ENCODE measurements around the gene NLRP6. TPM values are rescaled to one million over a fixed set of nuclear protein-coding genes. Genes with fewer than 3 reads are reported as not detected.
"Not testable (repeated sequence)": the region's sequence is repeated elsewhere in the genome, so short reads cannot be mapped to it uniquely, and the experiment has no call there.

Gene NLRP6
- total RNA-seq, 2 donors from 2014 or later = 0.26 to 1.2 TPM

DNA sequence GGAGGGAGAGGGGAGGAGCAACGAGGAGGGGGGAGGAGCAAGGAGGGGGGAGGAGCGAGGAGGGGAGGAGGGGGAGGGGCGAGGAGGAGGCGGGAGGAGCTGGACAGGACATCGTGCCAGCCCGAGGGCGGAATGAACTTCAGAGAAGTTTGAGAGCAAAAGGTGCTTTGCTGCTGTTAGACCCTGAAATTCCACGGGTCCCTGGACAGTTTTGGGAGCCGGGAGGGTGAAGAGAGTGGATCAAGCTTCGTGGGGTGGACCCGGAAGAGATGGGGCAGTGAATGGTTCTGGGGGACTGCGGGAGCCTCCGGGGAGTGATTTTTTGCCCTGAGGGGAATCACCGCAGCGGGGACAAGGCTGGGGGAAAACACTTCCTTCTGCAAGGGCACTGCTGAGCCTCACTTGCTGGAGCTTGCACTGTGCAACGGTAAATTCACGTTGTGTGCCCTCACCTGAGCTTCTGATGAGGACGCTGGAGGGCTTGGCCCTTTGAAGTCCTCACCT is 10.7 kb upstream of the NLRP6 start:
- H3K27ac Mint-ChIP-seq = peak overlapping the region; percentile 82 to 95
- H3K4me1 Mint-ChIP-seq (ENCODE audit: low read depth in 2 of 2) = peaks cover 26 to 33% of the 10 kb centered on the region in 2 donors
- no peaks in the 10 kb centered on the region for H3K9me3 Mint-ChIP-seq
- H3K36me3 Mint-ChIP-seq = no peaks in the 10 kb centered on the region
- no peaks in the 10 kb centered on the region for H3K27me3 Mint-ChIP-seq
- peak overlapping the region; percentile 94 for H3K4me3 Mint-ChIP-seq
- ATAC-seq (peak; percentile 42 to 65), DNase-seq (ENCODE audit: low spot score) (peak; percentile 73)

- ATAC-seq = peak; percentile 72 to 77
- H3K4me3 Mint-ChIP-seq = peak overlapping the region; percentile 94
These were observed 9.5 kb upstream of the NLRP6 start for GRCh38 chr11:268716-269145.

GRCh38 chr11:269146-269890 is 8.9 kb upstream of the NLRP6 start:
- Mint-ChIP-seq H3K4me3 (peak overlapping the region; percentile 94), H3K9me3 (no peaks in the 10 kb centered on the region)
- ATAC-seq = peak; percentile 70 to 85

More at GRCh38 chr11:268716-269145, 9.5 kb upstream of the NLRP6 start:
- H3K4me1 Mint-ChIP-seq (ENCODE audit: low read depth in 2 of 2) = peaks cover 26 to 33% of the 10 kb centered on the region in 2 donors
- H3K9me3 Mint-ChIP-seq, H3K36me3 Mint-ChIP-seq, H3K27me3 Mint-ChIP-seq: not testable (repeated sequence)
- H3K27ac Mint-ChIP-seq = peak overlapping the region; percentile 82 to 95
- peak; percentile 82 for DNase-seq (ENCODE audit: low spot score)

DNA sequence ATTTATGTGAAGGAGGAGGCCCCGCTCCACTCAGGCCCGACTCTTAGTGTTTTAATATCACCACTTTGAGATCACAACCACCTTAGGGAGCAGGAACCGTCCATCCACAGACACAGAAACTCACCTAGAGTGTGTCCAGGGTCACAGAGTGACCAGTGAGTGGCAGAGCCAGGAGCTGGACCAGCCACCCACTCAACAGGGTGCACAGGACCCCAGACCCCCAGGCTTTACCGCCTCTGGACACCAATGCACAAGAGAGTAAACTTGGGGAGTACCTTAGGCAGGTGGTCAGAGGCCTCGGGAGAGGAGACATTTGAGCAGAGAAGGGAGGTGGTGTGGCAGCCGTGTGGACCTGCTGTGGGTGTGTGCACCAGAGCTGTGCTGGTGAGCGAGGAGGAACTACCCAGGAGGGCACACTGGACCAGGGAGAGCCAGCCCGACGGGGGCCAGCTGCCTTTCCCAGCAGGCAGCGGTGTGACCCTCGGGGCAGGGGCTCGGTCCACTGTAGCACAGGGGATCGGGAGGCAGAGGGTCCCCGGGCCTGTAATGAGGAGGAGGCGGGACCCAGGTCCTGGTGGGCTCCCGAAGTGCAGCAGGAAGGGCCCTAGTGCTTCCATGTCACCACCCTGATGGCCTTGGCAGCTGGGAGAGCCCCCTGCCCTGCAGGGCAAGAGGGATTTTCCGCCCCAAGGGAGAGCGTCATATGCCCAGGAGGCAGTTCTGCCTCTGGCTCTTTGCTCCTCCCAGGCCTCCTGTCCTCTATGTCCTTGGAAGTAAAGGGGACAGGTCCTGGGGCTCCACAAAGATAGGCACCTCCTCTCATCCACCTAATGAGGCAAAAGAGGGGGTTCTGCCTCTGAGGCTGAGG is 7.5 kb upstream of the NLRP6 start:
- Mint-ChIP-seq H3K27ac (peak overlapping the region; percentile 82 to 95), H3K4me1 (ENCODE audit: low read depth in 2 of 2) (peaks cover 26 to 33% of the 10 kb centered on the region in 2 donors), H3K9me3 (no peaks in the 10 kb centered on the region), H3K4me3 (no peak overlapping the region), H3K27me3 (no peaks in the 10 kb centered on the region), H3K36me3 (no peaks in the 10 kb centered on the region)
- peak; percentile 56 for DNase-seq (ENCODE audit: low spot score)
- no peak for ATAC-seq

More at GRCh38 chr11:269146-269890, 8.9 kb upstream of the NLRP6 start:
- peak; percentile 69 for DNase-seq (ENCODE audit: low spot score)
- Mint-ChIP-seq H3K4me1 (ENCODE audit: low read depth in 2 of 2) (peaks cover 26 to 33% of the 10 kb centered on the region in 2 donors), H3K36me3 (no peaks in the 10 kb centered on the region), H3K27ac (peak overlapping the region; percentile 82 to 95), H3K27me3 (no peaks in the 10 kb centered on the region)

DNA sequence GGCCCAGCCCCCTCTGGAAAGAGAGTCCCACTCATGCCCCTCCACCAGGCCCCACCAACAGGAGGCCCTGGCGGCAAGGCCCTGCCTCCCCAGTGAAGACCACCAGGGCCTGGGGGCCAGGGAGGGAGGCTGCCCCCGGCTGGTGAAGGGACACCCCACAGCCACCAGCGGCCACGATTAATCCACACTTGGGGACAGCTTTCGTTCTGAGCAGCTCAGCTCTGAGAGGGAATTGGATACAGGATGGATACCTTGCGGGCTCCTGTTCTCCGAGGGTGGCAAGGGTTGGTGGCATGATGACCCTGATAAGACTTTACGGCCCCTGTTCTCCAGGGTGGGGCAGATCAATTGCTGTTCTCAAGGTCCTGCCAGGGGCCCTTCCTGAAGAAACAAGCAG is 6.9 kb upstream of the NLRP6 start:
- peak; percentile 59 for DNase-seq (ENCODE audit: low spot score)

DNA sequence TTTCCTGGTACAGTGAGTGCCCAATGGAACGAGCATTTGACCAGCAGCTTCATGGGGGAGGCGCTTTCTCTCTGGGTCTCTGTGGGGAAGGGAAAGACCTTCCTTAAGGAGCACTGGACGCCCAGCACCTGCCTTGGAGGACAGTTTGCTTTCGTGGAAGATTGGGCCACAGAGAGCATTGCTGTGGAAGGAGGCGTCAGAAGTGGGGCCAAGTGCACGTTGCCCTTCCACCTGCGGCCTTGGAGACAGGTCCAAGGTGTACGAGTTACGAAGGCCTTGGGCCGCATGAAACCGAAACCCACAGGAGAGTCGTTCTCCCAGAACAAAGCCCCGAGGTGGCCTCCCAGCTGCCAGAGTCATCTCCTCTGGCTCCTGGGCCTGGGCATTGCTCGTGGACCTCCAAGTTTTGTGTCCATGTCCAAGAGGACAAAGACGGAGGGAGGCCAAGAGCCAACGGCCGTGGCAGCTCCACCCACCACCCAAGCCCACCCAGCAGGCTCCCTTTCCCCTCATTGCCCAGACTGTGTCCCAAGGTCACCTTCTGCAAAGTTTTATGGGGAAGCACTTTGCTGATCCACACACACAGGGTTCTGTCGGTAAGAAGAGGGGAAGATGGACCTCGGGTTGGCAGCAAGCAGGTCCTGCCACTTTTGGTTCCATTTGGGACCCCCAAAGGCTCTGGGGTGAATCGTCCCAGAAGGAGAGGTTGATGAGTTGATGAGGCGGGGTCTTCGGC is 5.8 kb upstream of the NLRP6 start:
- H3K36me3 Mint-ChIP-seq = no peaks in the 10 kb centered on the region

More for the DNA sequence above, 6.9 kb upstream of the NLRP6 start:
- Mint-ChIP-seq H3K4me3 (no peak overlapping the region), H3K9me3 (no peaks in the 10 kb centered on the region), H3K27ac (no peak overlapping the region), H3K27me3 (no peaks in the 10 kb centered on the region), H3K36me3 (no peaks in the 10 kb centered on the region), H3K4me1 (ENCODE audit: low read depth in 2 of 2) (peaks cover 26 to 33% of the 10 kb centered on the region in 2 donors)
- ATAC-seq = no peak

GRCh38 chr11:272931-273198 is 5.3 kb upstream of the NLRP6 start:
- Mint-ChIP-seq H3K9me3 (no peaks in the 10 kb centered on the region), H3K4me3 (no peak overlapping the region), H3K27ac (no peak overlapping the region), H3K36me3 (no peaks in the 10 kb centered on the region), H3K27me3 (no peaks in the 10 kb centered on the region), H3K4me1 (ENCODE audit: low read depth in 2 of 2) (peaks cover 24 to 31% of the 10 kb centered on the region in 2 donors)
- ATAC-seq (no peak), DNase-seq (ENCODE audit: low spot score) (no peak)

More for the DNA sequence above, 5.8 kb upstream of the NLRP6 start:
- H3K27me3 Mint-ChIP-seq = no peaks in the 10 kb centered on the region
- DNase-seq (ENCODE audit: low spot score) (no peak), ATAC-seq (no peak)
- H3K4me1 Mint-ChIP-seq (ENCODE audit: low read depth in 2 of 2) = peaks cover 25 to 29% of the 10 kb centered on the region in 2 donors
- peak overlapping the region; percentile 15 to 32 for H3K27ac Mint-ChIP-seq
- no peaks in the 10 kb centered on the region for H3K9me3 Mint-ChIP-seq
- H3K4me3 Mint-ChIP-seq = no peak overlapping the region

GRCh38 chr11:276219-276618 is 2.0 kb upstream of the NLRP6 start:
- H3K4me3 Mint-ChIP-seq = no peak overlapping the region
- H3K27me3 Mint-ChIP-seq = peaks cover 0 to 2% of the 10 kb centered on the region in 2 donors
- no peak for DNase-seq (ENCODE audit: low spot score)
- H3K36me3 Mint-ChIP-seq = no peaks in the 10 kb centered on the region
- no peak for ATAC-seq
- no peaks in the 10 kb centered on the region for H3K9me3 Mint-ChIP-seq
- H3K4me1 Mint-ChIP-seq (ENCODE audit: low read depth in 2 of 2) = peaks cover 10 to 17% of the 10 kb centered on the region in 2 donors
- H3K27ac Mint-ChIP-seq = no peak overlapping the region

- ATAC-seq (no peak), DNase-seq (ENCODE audit: low spot score) (peak; percentile 52)
- Mint-ChIP-seq H3K36me3 (no peaks in the 10 kb centered on the region), H3K4me3 (peak overlapping the region; percentile 64), H3K27ac (peak overlapping the region in 1 of 2 donors; percentile 37), H3K4me1 (ENCODE audit: low read depth in 2 of 2) (peaks cover 19 to 36% of the 10 kb centered on the region in 2 donors), H3K9me3 (no peaks in the 10 kb centered on the region), H3K27me3 (peaks cover 20 to 21% of the 10 kb centered on the region in 2 donors)
These were observed 1.1 kb downstream of the NLRP6 start for GRCh38 chr11:279040-279965.

DNA sequence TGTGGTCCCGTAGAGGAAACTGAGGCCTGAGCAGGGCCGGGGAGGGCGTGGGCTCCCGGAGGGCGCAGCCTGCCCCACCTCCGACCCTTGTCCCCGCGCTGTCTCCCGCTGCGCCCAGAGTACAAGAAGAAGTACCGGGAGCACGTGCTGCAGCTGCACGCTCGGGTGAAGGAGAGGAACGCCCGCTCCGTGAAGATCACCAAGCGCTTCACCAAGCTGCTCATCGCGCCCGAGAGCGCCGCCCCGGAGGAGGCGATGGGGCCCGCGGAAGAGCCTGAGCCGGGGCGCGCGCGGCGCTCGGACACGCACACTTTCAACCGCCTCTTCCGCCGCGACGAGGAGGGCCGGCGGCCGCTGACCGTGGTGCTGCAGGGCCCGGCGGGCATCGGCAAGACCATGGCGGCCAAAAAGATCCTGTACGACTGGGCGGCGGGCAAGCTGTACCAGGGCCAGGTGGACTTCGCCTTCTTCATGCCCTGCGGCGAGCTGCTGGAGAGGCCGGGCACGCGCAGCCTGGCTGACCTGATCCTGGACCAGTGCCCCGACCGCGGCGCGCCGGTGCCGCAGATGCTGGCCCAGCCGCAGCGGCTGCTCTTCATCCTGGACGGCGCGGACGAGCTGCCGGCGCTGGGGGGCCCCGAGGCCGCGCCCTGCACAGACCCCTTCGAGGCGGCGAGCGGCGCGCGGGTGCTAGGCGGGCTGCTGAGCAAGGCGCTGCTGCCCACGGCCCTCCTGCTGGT is 1.9 kb downstream of the NLRP6 start:
- Mint-ChIP-seq H3K27me3 (peaks cover 20 to 23% of the 10 kb centered on the region in 2 donors), H3K4me1 (ENCODE audit: low read depth in 2 of 2) (peaks cover 19 to 38% of the 10 kb centered on the region in 2 donors), H3K27ac (no peak overlapping the region), H3K4me3 (no peak overlapping the region), H3K9me3 (no peaks in the 10 kb centered on the region), H3K36me3 (no peaks in the 10 kb centered on the region)
- ATAC-seq (peak; percentile 53 to 68), DNase-seq (ENCODE audit: low spot score) (peak; percentile 62)

DNA sequence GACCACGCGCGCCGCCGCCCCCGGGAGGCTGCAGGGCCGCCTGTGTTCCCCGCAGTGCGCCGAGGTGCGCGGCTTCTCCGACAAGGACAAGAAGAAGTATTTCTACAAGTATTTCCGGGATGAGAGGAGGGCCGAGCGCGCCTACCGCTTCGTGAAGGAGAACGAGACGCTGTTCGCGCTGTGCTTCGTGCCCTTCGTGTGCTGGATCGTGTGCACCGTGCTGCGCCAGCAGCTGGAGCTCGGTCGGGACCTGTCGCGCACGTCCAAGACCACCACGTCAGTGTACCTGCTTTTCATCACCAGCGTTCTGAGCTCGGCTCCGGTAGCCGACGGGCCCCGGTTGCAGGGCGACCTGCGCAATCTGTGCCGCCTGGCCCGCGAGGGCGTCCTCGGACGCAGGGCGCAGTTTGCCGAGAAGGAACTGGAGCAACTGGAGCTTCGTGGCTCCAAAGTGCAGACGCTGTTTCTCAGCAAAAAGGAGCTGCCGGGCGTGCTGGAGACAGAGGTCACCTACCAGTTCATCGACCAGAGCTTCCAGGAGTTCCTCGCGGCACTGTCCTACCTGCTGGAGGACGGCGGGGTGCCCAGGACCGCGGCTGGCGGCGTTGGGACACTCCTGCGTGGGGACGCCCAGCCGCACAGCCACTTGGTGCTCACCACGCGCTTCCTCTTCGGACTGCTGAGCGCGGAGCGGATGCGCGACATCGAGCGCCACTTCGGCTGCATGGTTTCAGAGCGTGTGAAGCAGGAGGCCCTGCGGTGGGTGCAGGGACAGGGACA is 2.7 kb downstream of the NLRP6 start:
- Mint-ChIP-seq H3K27me3 (peaks cover 20 to 25% of the 10 kb centered on the region in 2 donors), H3K4me3 (peak overlapping the region; percentile 62), H3K36me3 (no peaks in the 10 kb centered on the region), H3K9me3 (no peaks in the 10 kb centered on the region), H3K27ac (no peak overlapping the region), H3K4me1 (ENCODE audit: low read depth in 2 of 2) (peaks cover 19 to 38% of the 10 kb centered on the region in 2 donors)
- peak; percentile 56 to 57 for ATAC-seq
- DNase-seq (ENCODE audit: low spot score) = peak; percentile 68
